ENCODE data around the gene MMP12. TPM values are rescaled to one million over a fixed set of nuclear protein-coding genes. Genes with fewer than 3 reads are reported as not detected.

MMP12 gene
- not detected in 2 replicates for total RNA-seq

DNA sequence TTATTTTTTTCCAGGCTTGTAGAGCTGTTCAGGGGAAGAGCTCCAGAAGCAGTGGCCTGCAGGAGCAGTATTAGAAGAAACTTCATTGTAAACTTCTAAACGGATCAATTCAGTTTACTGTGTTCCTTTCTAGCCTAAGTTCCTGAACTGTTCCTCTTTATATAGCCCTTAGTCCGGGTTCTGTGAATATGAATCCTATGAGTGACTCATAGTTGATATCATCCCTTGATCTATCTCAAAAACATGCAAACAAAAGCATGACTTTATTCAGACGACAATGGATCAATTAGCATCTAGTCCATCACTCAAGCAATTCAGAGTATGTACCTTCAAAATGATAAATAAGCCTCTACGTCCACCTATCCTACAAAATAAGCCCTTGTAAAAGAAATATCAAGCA is at the start of gene MMP12:
Gene MMP12, minus strand, starts transcription at position 131 of the 400 bp plus-strand sequence. Its CDS starts 45 bp downstream, at position 86.

DNA sequence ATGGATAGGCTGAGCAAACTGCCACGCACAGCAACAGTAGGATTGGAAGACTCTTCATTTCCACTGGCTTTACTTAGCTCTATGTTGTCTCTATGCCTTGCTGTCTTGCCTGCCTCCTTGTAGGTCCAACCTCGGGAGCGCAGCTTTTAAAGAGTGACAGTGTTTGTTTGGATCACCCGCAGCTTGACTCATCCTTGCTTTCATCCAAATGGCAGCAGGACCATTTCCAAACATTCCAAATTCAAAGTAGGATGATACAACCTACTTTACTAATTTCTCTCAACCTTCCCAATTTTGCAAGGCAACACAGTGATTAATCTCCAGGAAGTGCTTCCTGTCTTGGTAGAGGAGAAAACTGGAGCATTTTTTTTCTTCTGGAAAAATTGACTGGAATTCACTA is 31.3 kb downstream of the MMP12 start, which contains the start of gene MMP3:
Gene MMP3, minus strand, starts transcription at position 121 of the 400 bp plus-strand sequence. Its CDS starts 63 bp downstream, at position 58.

Other genes with a start within 250 kb of the MMP12 start
- not detected in 2 replicates for gene MMP20, start 249.7 kb downstream of the MMP12 start, total RNA-seq
- not detected in 2 replicates for gene MMP27, start 169.2 kb downstream of the MMP12 start, total RNA-seq
- gene MMP8, start 150.0 kb downstream of the MMP12 start, total RNA-seq = not detected in 2 replicates
- gene MMP10, start 94.4 kb downstream of the MMP12 start, total RNA-seq = 1.1 and 14.6 TPM in 2 replicates
- gene MMP1, start 76.8 kb downstream of the MMP12 start, total RNA-seq = 11.9 and 2,455 TPM in 2 replicates
- gene MMP3, start 31.4 kb downstream of the MMP12 start, total RNA-seq = 0.46 TPM in 1 of 2 replicates, not detected in the other
- gene MMP13, start 80.8 kb upstream of the MMP12 start, total RNA-seq = not detected in 2 replicates
- gene DCUN1D5, start 217.2 kb upstream of the MMP12 start, total RNA-seq = 107 and 137 TPM in 2 replicates
- 6.2 and 11.9 TPM in 2 replicates for gene DYNC2H1, start 234.4 kb upstream of the MMP12 start, total RNA-seq

Data from epithelial cell of umbilical artery (primary cell).